D721Med (cell line): ENCODE data around the gene FNIP1.
"Not testable (repeated sequence)": the region's sequence is repeated elsewhere in the genome, so short reads cannot be mapped to it uniquely, and the experiment has no call there.

Source experiments
- DNase-seq: peaks from one replicate; pipeline ENCODE4 v3.0.0; 2011; ENCODE audit warnings: low spot score; ENCODE audit not compliant: insufficient read length
- FAIRE-seq: peaks from 2 replicates; lab custom pipeline; 2011; peaks lifted over from hg19 to GRCh38; lab: Jason Lieb, UNC
- TF ChIP-seq, protein P1 (sequence below): IDR thresholded peaks from 2 replicates; pipeline ENCODE4 v1.5.1; 2012; ENCODE audit warnings: mild to moderate bottlenecking, control low read depth; ENCODE audit not compliant: insufficient read depth; ENCODE audit errors: missing control alignments

Gene FNIP1

DNA sequence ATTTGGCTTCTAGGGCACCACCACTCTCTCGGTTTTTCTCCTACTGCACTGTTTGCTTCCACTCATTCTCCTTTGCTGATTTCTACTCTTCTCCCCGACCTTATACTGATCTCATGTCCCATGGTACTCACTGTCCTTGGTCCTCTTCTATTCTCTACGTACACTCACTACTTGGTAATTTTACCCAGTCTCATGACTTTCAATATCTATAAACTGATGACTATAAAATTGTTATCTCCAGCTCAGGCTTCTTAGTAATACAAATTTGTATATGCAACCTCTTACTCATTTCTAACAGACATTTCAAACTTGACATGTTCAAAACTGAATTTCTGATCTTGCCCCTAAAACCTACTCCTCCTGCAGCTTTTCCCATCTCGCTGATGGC is 165.9 kb downstream of the FNIP1 start:
- FAIRE-seq (no peak), DNase-seq (no peak)
- TF ChIP-seq, protein P1, sequence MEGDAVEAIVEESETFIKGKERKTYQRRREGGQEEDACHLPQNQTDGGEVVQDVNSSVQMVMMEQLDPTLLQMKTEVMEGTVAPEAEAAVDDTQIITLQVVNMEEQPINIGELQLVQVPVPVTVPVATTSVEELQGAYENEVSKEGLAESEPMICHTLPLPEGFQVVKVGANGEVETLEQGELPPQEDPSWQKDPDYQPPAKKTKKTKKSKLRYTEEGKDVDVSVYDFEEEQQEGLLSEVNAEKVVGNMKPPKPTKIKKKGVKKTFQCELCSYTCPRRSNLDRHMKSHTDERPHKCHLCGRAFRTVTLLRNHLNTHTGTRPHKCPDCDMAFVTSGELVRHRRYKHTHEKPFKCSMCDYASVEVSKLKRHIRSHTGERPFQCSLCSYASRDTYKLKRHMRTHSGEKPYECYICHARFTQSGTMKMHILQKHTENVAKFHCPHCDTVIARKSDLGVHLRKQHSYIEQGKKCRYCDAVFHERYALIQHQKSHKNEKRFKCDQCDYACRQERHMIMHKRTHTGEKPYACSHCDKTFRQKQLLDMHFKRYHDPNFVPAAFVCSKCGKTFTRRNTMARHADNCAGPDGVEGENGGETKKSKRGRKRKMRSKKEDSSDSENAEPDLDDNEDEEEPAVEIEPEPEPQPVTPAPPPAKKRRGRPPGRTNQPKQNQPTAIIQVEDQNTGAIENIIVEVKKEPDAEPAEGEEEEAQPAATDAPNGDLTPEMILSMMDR: no peak

DNA sequence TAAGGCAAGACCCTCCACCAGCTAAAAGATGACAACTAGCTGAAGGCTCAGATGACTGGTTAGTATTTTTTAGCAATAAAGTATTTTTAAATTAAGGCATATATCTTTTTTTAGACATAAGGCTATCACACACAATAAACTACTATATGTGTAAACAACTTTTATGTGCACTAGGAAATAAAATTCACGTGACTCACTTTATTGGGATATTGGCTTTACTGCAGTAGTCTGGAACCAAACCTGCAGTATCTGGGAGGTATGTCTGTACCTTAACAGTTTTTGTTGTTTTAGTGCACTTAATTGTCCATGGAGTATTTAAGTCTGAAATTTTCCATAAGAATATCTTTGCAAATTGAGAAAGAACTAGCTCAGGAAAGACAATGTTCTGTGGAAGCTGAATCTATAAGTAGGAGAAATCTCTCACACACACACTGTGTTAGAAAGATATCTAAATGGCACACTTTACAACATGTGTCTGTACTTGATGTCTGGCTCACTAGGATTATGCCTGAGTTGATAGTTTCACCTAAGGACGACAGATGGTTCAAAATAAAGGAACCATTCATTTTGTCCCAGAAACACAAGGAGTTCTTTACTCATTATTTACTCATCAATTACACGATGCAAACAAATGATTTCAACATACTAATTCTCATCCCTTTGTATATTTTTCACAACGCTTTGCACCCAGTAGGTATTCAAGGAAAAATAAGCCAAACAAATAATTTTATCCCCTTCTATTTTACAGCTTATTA is 166.4 kb downstream of the FNIP1 start:
- DNase-seq: no peak
- TF ChIP-seq, protein P1: no peak
- no peak for FAIRE-seq

DNA sequence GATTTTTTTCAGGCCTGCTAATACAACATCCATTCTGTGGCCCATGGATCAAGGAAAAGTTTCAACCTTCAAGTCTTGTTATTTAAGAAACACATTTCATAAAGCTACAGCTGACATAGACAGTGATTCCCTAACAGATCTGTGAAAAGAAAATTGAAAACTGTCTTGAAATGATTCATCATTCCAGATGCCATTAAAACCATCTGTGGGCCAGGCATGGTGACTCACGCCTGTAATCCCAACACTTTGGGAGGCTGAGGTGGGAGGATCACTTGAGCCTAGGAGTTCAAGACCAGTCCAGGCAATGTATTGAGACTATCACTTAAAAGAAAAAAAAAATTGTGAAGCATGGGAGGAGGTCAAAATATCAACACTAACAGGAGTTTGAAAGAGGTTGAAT is 167.8 kb downstream of the FNIP1 start:
- TF ChIP-seq, protein P1: no peak
- FAIRE-seq (no peak), DNase-seq (no peak)

DNA sequence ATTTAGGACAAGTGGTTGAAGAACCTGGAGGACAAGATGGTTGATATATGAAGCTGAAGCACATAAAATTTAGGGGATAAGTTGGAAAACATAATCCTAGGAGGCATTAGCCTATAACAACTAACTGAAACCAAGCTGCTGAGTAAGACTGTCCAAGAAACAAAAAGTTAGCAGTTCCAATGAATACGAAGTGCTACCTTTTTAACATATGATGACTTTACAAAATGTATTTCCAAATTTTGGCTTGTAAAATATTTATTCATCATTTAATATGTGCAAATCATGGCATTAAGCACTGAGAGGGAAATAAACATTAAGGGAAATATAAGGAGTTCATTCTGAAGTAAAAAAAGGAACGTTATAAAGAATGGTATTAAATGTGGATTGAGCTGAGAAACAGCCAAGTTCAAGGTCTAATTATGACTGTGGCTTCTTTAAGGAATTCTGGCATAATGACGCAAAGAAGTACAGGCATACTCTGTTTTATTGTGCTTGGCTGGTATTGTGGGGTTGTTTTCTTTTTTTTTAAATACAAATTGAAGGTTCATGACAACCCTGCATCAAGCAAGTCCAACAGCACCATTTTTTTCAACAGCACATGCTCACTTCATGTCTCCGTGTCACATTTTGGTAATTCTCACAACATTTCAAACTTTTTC is 169.5 kb downstream of the FNIP1 start:
- DNase-seq (no peak), FAIRE-seq (no peak)
- TF ChIP-seq, protein P1: no peak

DNA sequence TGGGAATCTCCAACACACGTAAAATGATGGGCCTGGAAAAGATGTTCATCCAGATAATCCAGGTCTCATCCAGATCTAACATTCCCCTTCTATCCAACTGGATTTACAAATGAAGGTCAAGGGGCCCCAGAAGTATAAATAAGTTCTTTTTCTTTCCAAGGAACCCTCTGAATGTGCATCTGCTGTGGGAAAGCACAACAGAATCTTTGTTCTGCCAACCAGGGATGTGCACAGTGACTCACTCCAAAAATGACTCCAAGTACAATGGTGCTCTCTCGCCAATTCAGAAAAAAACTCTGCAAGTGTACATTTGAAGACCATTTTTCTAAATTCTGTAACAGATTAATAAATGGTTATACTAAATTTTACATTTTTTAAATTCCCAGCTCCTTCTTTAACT is 174.2 kb downstream of the FNIP1 start:
- TF ChIP-seq, protein P1: no peak
- DNase-seq (no peak), FAIRE-seq (no peak)

DNA sequence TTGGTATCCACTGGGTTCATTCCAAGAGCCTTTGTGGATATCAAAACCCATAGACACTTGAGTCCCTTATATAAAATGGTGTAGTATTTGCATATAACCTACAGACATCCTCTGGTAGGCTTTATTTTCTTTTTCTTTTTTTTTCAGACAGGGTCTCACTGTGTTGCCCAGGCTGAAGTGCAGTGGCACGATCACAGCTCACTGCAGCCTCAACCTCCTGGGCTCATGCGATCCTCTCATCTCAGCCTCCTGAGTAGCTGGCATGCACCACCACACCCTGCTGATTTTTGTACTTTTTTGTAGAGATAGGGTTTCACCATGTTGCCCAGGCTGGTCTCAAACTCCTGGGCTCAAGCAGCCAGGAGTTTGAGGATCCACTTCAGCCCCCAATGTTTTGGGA is 175.7 kb downstream of the FNIP1 start:
- FAIRE-seq, DNase-seq: not testable (repeated sequence)

DNA sequence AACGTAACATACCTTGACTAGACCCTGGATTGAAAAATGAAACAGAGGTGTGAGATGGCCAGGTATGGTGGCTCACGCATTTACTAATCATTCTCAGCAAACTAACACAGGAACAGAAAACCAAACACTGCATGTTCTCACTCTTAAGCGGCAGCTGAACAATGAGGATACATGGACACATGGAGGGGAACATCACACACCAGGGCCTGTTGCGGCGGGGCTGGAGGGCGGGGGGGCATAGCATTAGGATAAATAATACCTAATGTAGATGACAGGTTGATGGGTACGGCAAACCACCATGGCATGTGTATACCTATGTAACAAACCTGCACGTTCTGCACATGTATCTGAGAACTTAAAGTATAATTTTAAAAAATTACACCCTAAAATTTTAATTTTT is 177.7 kb downstream of the FNIP1 start:
- DNase-seq: no peak
- TF ChIP-seq, protein P1: no peak
- no peak for FAIRE-seq
